ENCODE data around the gene SRSF3.

GRCh38 chr6:36633915-36634314 is 39.8 kb downstream of the SRSF3 start:
- TF ChIP-seq, protein P1, sequence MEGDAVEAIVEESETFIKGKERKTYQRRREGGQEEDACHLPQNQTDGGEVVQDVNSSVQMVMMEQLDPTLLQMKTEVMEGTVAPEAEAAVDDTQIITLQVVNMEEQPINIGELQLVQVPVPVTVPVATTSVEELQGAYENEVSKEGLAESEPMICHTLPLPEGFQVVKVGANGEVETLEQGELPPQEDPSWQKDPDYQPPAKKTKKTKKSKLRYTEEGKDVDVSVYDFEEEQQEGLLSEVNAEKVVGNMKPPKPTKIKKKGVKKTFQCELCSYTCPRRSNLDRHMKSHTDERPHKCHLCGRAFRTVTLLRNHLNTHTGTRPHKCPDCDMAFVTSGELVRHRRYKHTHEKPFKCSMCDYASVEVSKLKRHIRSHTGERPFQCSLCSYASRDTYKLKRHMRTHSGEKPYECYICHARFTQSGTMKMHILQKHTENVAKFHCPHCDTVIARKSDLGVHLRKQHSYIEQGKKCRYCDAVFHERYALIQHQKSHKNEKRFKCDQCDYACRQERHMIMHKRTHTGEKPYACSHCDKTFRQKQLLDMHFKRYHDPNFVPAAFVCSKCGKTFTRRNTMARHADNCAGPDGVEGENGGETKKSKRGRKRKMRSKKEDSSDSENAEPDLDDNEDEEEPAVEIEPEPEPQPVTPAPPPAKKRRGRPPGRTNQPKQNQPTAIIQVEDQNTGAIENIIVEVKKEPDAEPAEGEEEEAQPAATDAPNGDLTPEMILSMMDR (conservative IDR thresholded peaks at IDR 0.05; ENCODE audit: low read length): no peak
- no peak for TF ChIP-seq EZH2phosphoT487 (IDR thresholded peaks at IDR 0.05; ENCODE audit: borderline replicate concordance, low read depth, low read length)

Data from OCI-LY7 (cell line).